SU-DHL-6 (cell line): ENCODE results near the gene ELP5.

Experiments
- EZH2phosphoT487 ChIP-seq: fragments of 200-600 bp; sonication (generic), shearing (Covaris generic); conservative IDR thresholded peaks from 2 replicates; pipeline ENCODE4 v1.6.1; 2018; ENCODE audit warnings: mild to moderate bottlenecking, antibody characterized with exemption, low read length, moderate library complexity, mixed read lengths
- TF ChIP-seq, protein P1 (sequence below): fragments of 200-600 bp; sonication (generic); IDR thresholded peaks from one replicate; pipeline ENCODE4 v1.5.1; 2017; ENCODE audit warnings: antibody characterized with exemption, mild to moderate bottlenecking, low read length, moderate library complexity; ENCODE audit not compliant: insufficient read depth, poor library complexity, severe bottlenecking

DNA sequence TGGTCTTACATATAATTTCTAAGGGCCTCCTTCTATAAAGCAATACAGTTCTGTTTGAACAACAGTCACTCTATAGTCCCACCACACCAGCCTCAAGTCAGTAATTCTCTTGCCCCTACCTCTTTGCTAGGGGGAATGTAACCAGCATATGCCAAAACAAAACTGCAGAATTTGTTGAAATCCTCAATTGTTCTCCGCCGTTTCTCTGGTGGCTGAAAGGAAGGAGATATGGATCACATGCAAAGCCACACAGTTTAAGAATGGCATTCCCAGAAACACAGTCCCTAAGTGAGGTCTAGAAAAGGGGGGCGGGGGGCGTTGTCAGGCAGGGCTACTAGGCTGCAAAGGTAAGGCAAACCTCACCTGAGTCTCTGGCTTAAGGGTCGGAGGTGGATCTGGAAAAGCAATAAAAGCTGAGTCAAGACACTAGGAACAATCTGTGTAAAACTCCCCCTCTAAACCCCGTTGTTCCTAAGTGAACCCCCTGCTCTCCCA is 14.7 kb upstream of the ELP5 start:
- TF ChIP-seq, protein P1, sequence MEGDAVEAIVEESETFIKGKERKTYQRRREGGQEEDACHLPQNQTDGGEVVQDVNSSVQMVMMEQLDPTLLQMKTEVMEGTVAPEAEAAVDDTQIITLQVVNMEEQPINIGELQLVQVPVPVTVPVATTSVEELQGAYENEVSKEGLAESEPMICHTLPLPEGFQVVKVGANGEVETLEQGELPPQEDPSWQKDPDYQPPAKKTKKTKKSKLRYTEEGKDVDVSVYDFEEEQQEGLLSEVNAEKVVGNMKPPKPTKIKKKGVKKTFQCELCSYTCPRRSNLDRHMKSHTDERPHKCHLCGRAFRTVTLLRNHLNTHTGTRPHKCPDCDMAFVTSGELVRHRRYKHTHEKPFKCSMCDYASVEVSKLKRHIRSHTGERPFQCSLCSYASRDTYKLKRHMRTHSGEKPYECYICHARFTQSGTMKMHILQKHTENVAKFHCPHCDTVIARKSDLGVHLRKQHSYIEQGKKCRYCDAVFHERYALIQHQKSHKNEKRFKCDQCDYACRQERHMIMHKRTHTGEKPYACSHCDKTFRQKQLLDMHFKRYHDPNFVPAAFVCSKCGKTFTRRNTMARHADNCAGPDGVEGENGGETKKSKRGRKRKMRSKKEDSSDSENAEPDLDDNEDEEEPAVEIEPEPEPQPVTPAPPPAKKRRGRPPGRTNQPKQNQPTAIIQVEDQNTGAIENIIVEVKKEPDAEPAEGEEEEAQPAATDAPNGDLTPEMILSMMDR: no peak
- TF ChIP-seq EZH2phosphoT487: no peak
